ENCODE data around the gene TYR. TPM values are rescaled to one million over a fixed set of nuclear protein-coding genes. Genes with fewer than 3 reads are reported as not detected.

TYR gene
- total RNA-seq, 1 experiment from 2014 or later = not detected

Other genes with a start within 250 kb of the TYR start
- not detected in 2 replicates for gene GRM5, start 111.9 kb upstream of the TYR start, total RNA-seq (2014; rRNA removed; shearing (Covaris generic))